Liver (tissue), 3 donors: Measurements from ENCODE around the gene RAB31.

Experiments used
- GABPA ChIP-seq, 2 donors: IDR thresholded peaks in 1 of 2; conservative IDR thresholded peaks in 1 of 2; 2 replicates each; pipeline ENCODE4 v1.6.1; 2016; ENCODE audit warnings: antibody characterized with exemption in 2 of 2, mild to moderate bottlenecking in 1 of 2, moderate library complexity in 1 of 2
- JUND ChIP-seq, 2 donors: IDR thresholded peaks; 2 replicates each; pipeline ENCODE4 v1.6.1; 2016; ENCODE audit warnings: antibody characterized with exemption in 2 of 2
- MAX ChIP-seq: IDR thresholded peaks from 2 replicates; pipeline ENCODE4 v1.6.1; 2016; ENCODE audit warnings: antibody characterized with exemption
- NR2F2 ChIP-seq: IDR thresholded peaks from 2 replicates; pipeline ENCODE4 v1.6.1; 2016; ENCODE audit warnings: antibody characterized with exemption
- RAD21 ChIP-seq, 2 donors: IDR thresholded peaks; 2 replicates each; pipeline ENCODE4 v1.6.1; 2016; ENCODE audit warnings: antibody characterized with exemption in 2 of 2, mild to moderate bottlenecking in 2 of 2
- REST ChIP-seq: IDR thresholded peaks from 2 replicates; pipeline ENCODE4 v1.6.1; 2016; ENCODE audit warnings: antibody characterized with exemption, mild to moderate bottlenecking
- RXRA ChIP-seq, 2 donors: IDR thresholded peaks; 2 replicates each; pipeline ENCODE4 v1.6.1; 2017 to 2018; ENCODE audit warnings: antibody characterized with exemption in 2 of 2, mild to moderate bottlenecking in 1 of 2
- TAF1 ChIP-seq: conservative IDR thresholded peaks from 2 replicates; pipeline ENCODE4 v1.6.1; 2016; ENCODE audit warnings: antibody characterized with exemption, mild to moderate bottlenecking
- YY1 ChIP-seq: IDR thresholded peaks from 2 replicates; pipeline ENCODE4 v1.6.1; 2016; ENCODE audit warnings: antibody characterized with exemption, mild to moderate bottlenecking
- TF ChIP-seq, protein P1 (sequence below): fragments of 150-350 bp; IDR thresholded peaks from 2 replicates; pipeline ENCODE4 v1.5.1; 2017; ENCODE audit warnings: improper control_type of control experiment, low read depth, low read length; ENCODE audit not compliant: missing input control
- TF ChIP-seq, protein P2 (sequence below): IDR thresholded peaks from 2 replicates; pipeline ENCODE4 v1.6.1; 2016; ENCODE audit warnings: antibody characterized with exemption
- TF ChIP-seq, protein P3 (sequence below): IDR thresholded peaks from 2 replicates; pipeline ENCODE4 v1.6.1; 2016; ENCODE audit warnings: antibody characterized with exemption
- donor health status: healthy.
- donor health status: healthy.

- TF ChIP-seq, protein P1, sequence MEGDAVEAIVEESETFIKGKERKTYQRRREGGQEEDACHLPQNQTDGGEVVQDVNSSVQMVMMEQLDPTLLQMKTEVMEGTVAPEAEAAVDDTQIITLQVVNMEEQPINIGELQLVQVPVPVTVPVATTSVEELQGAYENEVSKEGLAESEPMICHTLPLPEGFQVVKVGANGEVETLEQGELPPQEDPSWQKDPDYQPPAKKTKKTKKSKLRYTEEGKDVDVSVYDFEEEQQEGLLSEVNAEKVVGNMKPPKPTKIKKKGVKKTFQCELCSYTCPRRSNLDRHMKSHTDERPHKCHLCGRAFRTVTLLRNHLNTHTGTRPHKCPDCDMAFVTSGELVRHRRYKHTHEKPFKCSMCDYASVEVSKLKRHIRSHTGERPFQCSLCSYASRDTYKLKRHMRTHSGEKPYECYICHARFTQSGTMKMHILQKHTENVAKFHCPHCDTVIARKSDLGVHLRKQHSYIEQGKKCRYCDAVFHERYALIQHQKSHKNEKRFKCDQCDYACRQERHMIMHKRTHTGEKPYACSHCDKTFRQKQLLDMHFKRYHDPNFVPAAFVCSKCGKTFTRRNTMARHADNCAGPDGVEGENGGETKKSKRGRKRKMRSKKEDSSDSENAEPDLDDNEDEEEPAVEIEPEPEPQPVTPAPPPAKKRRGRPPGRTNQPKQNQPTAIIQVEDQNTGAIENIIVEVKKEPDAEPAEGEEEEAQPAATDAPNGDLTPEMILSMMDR: no peak
- no peak for TF ChIP-seq REST
- no peak for TF ChIP-seq MAX
- no peak for TF ChIP-seq JUND (IDR thresholded peaks at IDR 0.05)
- TF ChIP-seq RAD21 (IDR thresholded peaks at IDR 0.05): no peak
- TF ChIP-seq YY1: no peak
- no peak for TF ChIP-seq TAF1
- TF ChIP-seq, protein P2, sequence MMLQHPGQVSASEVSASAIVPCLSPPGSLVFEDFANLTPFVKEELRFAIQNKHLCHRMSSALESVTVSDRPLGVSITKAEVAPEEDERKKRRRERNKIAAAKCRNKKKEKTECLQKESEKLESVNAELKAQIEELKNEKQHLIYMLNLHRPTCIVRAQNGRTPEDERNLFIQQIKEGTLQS: no peak
- no peak for TF ChIP-seq RXRA (IDR thresholded peaks at IDR 0.05)
- TF ChIP-seq GABPA (IDR thresholded peaks at IDR 0.05 in 1 of 2, conservative IDR thresholded peaks at IDR 0.05 in 1 of 2): no peak
- TF ChIP-seq, protein P3, sequence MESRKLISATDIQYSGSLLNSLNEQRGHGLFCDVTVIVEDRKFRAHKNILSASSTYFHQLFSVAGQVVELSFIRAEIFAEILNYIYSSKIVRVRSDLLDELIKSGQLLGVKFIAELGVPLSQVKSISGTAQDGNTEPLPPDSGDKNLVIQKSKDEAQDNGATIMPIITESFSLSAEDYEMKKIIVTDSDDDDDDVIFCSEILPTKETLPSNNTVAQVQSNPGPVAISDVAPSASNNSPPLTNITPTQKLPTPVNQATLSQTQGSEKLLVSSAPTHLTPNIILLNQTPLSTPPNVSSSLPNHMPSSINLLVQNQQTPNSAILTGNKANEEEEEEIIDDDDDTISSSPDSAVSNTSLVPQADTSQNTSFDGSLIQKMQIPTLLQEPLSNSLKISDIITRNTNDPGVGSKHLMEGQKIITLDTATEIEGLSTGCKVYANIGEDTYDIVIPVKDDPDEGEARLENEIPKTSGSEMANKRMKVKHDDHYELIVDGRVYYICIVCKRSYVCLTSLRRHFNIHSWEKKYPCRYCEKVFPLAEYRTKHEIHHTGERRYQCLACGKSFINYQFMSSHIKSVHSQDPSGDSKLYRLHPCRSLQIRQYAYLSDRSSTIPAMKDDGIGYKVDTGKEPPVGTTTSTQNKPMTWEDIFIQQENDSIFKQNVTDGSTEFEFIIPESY: no peak
- no peak for TF ChIP-seq NR2F2
Observed at GRCh38 chr18:9824474-9824832, 116.4 kb downstream of the RAB31 start.
